H1 (cell line): ENCODE results near the gene TMEM178B.

ENCODE experiments used
- JUN ChIP-seq: IDR thresholded peaks from 2 replicates; pipeline ENCODE4 v1.6.1; 2011; ENCODE audit warnings: low read depth, mild to moderate bottlenecking, improper control_type of control experiment, low read length
- RBBP5 ChIP-seq: IDR thresholded peaks from 2 replicates; pipeline ENCODE4 v1.7.1; 2012; ENCODE audit warnings: low read depth, mild to moderate bottlenecking, inconsistent platforms, low read length, moderate library complexity, borderline replicate concordance
- SP4 ChIP-seq: IDR thresholded peaks from 2 replicates; pipeline ENCODE4 v1.6.1; 2012; ENCODE audit warnings: low read length, inconsistent platforms
- TF ChIP-seq, protein P1 (sequence below): IDR thresholded peaks from 2 replicates; pipeline ENCODE4 v1.6.1; 2011; ENCODE audit warnings: low read depth, mild to moderate bottlenecking, low read length; ENCODE audit not compliant: insufficient read depth
- TF ChIP-seq, protein P2 (sequence below), 3 experiments: IDR thresholded peaks; 1 replicate in 2 of 3; 2 replicates in 1 of 3; pipeline versions ENCODE4 v1.5.1 to v1.6.1; 2011; ENCODE audit warnings: low read length in 3 of 3, mild to moderate bottlenecking in 3 of 3, inconsistent platforms in 2 of 3, low read depth in 1 of 3, moderate library complexity in 1 of 3; ENCODE audit not compliant: insufficient read depth in 1 of 3; ENCODE audit errors: control extremely low read depth in 1 of 3

DNA sequence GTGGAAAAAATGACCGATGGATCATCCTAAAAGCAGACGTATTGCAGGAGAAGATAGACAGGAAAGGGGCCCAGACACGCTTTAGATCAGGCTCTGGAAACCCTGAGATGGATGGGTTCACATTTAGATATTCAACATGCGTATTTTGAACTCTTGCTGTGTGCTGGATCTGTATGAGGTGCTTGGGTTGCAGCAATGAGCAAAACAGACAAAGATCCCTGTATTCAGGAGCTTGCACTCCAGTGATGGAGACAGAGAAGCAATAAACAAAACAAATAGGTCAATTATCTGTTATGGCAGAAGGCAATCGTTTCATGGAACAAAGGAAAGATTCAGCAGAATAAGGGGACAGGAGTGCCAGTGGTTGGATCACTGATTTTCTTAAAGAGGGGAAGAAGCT, 275.5 kb downstream of the TMEM178B start:
- TF ChIP-seq RBBP5 (no peak), SP4 (no peak), JUN (no peak)
- TF ChIP-seq, protein P1, sequence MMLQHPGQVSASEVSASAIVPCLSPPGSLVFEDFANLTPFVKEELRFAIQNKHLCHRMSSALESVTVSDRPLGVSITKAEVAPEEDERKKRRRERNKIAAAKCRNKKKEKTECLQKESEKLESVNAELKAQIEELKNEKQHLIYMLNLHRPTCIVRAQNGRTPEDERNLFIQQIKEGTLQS = no peak
- TF ChIP-seq, protein P2, sequence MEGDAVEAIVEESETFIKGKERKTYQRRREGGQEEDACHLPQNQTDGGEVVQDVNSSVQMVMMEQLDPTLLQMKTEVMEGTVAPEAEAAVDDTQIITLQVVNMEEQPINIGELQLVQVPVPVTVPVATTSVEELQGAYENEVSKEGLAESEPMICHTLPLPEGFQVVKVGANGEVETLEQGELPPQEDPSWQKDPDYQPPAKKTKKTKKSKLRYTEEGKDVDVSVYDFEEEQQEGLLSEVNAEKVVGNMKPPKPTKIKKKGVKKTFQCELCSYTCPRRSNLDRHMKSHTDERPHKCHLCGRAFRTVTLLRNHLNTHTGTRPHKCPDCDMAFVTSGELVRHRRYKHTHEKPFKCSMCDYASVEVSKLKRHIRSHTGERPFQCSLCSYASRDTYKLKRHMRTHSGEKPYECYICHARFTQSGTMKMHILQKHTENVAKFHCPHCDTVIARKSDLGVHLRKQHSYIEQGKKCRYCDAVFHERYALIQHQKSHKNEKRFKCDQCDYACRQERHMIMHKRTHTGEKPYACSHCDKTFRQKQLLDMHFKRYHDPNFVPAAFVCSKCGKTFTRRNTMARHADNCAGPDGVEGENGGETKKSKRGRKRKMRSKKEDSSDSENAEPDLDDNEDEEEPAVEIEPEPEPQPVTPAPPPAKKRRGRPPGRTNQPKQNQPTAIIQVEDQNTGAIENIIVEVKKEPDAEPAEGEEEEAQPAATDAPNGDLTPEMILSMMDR (IDR thresholded peaks at IDR 0.05; ENCODE audit: control extremely low read depth in 1 of 3, insufficient read depth in 1 of 3, low read depth in 1 of 3, low read length in 3 of 3) = no peak
